Right lobe of liver (tissue), 4 donors: ENCODE data around the gene NR5A1.

Source experiments
- CTCF ChIP-seq, 4 donors: fragments of 200-600 bp in 3 of 4; fragments of 450-650 bp in 1 of 4; IDR thresholded peaks; one replicate each; pipeline versions ENCODE4 v1.5.1 to v1.8.0; 2016 to 2022; ENCODE audit warnings: antibody characterized with exemption in 4 of 4, mild to moderate bottlenecking in 2 of 4
- POLR2A ChIP-seq: fragments of 450-650 bp; IDR thresholded peaks from one replicate; pipeline ENCODE4 v1.6.1; 2017; ENCODE audit warnings: antibody characterized with exemption, mild to moderate bottlenecking
- donor health status: DM: no; HTN: no; CAD: no.
- donor health status: DM: no; HTN: no; CAD: no.
- donor health status: DM: no; HTN: yes; CAD: no.

GRCh38 chr9:124550072-124550471, 42.9 kb upstream of the NR5A1 start:
- no peak for TF ChIP-seq CTCF (IDR thresholded peaks at IDR 0.05)
- no peak for TF ChIP-seq POLR2A
